Upper lobe of right lung (tissue), 1 donor: ENCODE data around the gene ASIC1. TPM values are rescaled to one million over a fixed set of nuclear protein-coding genes. Genes with fewer than 3 reads are reported as not detected.

Source experiments
- ATAC-seq: fragments of 200-7000 bp; cut with Tn5 transposase; one replicate; pipeline ENCODE4 v1.9.1; 2020; ENCODE audit warnings: mild to moderate bottlenecking, moderate library complexity
- DNase-seq: peaks from one replicate; pipeline ENCODE4 v3.0.0-alpha.2; 2020
- H3K27ac ChIP-seq: fragments of 200-600 bp; one replicate; pipeline ENCODE4 v1.8.0; 2022
- H3K27me3 ChIP-seq: fragments of 200-600 bp; one replicate; pipeline ENCODE4 v1.8.0; 2022; ENCODE audit warnings: mild to moderate bottlenecking
- H3K36me3 ChIP-seq: fragments of 200-600 bp; one replicate; pipeline ENCODE4 v1.8.0; 2022
- H3K4me1 ChIP-seq: fragments of 200-600 bp; one replicate; pipeline ENCODE4 v1.8.0; 2022
- H3K4me3 ChIP-seq: fragments of 200-600 bp; one replicate; pipeline ENCODE4 v1.8.0; 2022; ENCODE audit warnings: mild to moderate bottlenecking
- H3K9me3 ChIP-seq: fragments of 200-600 bp; one replicate; pipeline ENCODE4 v1.8.0; 2022
- CTCF ChIP-seq: fragments of 200-600 bp; IDR thresholded peaks from one replicate; pipeline ENCODE4 v1.8.0; 2022; ENCODE audit warnings: antibody characterized with exemption
- intact Hi-C: fragments of 100-400 bp; cut with DNase I; formaldehyde crosslinking; loops from one replicate; pipeline ENCODE4 v1.11.0; 2022
- total RNA-seq: library from RNA; stranded (reverse); fragmentation: NEBNext Ultra II Directional; extraction: Animal tissue kit (Norgen Biotek cat#: 25700); gene quantifications from one replicate; pipeline ENCODE4 v1.2.1, GENCODE V29; 2021
- donor health status: DM: no; HTN: yes; CAD: no; lungs with severe emphysema.

Gene ASIC1
- total RNA-seq, 1 donor from 2014 or later: 0.35 TPM

GRCh38 chr12:50111395-50111692 is 53.9 kb downstream of the ASIC1 start:
- H3K27me3 ChIP-seq: no peaks in the 10 kb centered on the region
- no peak for ATAC-seq
- H3K27ac ChIP-seq: peak overlapping the region; percentile 82
- H3K4me3 ChIP-seq: peak overlapping the region; percentile 36
- intact Hi-C loops: no loop called here
- H3K9me3 ChIP-seq: no peaks in the 10 kb centered on the region
- H3K36me3 ChIP-seq: peaks cover 17% of the 10 kb centered on the region
- peaks cover 38% of the 10 kb centered on the region for H3K4me1 ChIP-seq
- TF ChIP-seq CTCF: no peak
- no peak for DNase-seq

- DNase-seq: peak; percentile 99
- H3K4me3 ChIP-seq: peak within 1 kb of the TSS; percentile 76
- H3K36me3 ChIP-seq: peaks cover 22% of the 10 kb centered on the region
- peak; percentile 92 for TF ChIP-seq CTCF
- H3K27me3 ChIP-seq: no peaks in the 10 kb centered on the region
- peak; percentile 92 for ATAC-seq
- peaks cover 43% of the 10 kb centered on the region for H3K4me1 ChIP-seq
- intact Hi-C loops: no loop called here
- peak within 1 kb of the TSS; percentile 96 for H3K27ac ChIP-seq
- H3K9me3 ChIP-seq: no peaks in the 10 kb centered on the region
These were observed 54.5 kb downstream of the ASIC1 start, which contains the start of gene COX14 for GRCh38 chr12:50111693-50112455. Gene COX14, plus strand, starts transcription at chr12:50112236. Its CDS starts 7,808 bp downstream, at chr12:50120044.

- H3K36me3 ChIP-seq: peaks cover 27% of the 10 kb centered on the region
- intact Hi-C loops: no loop called here
- H3K27me3 ChIP-seq: no peaks in the 10 kb centered on the region
- TF ChIP-seq CTCF: no peak
- peaks cover 46% of the 10 kb centered on the region for H3K4me1 ChIP-seq
- ATAC-seq (peak; percentile 1), DNase-seq (no peak)
- H3K9me3 ChIP-seq: no peaks in the 10 kb centered on the region
- peak overlapping the region; percentile 76 for H3K4me3 ChIP-seq
- peak overlapping the region; percentile 96 for H3K27ac ChIP-seq
These were observed 55.2 kb downstream of the ASIC1 start for GRCh38 chr12:50112456-50113218.

GRCh38 chr12:50117057-50117622 is 59.7 kb downstream of the ASIC1 start:
- Histone ChIP-seq H3K27me3 (no peaks in the 10 kb centered on the region), H3K36me3 (peaks cover 65% of the 10 kb centered on the region), H3K4me1 (peaks cover 25% of the 10 kb centered on the region), H3K27ac (peak overlapping the region; percentile 55), H3K9me3 (no peaks in the 10 kb centered on the region), H3K4me3 (no peak overlapping the region)
- intact Hi-C loops: no loop called here
- peak; percentile 79 for ATAC-seq
- peak; percentile 72 for DNase-seq
- no peak for TF ChIP-seq CTCF

- no peak for ATAC-seq
- no peak overlapping the region for H3K4me3 ChIP-seq
- H3K27me3 ChIP-seq: no peaks in the 10 kb centered on the region
- DNase-seq: no peak
- no peak for TF ChIP-seq CTCF
- H3K9me3 ChIP-seq: no peaks in the 10 kb centered on the region
- no peak overlapping the region for H3K27ac ChIP-seq
- peaks cover 82% of the 10 kb centered on the region for H3K36me3 ChIP-seq
- H3K4me1 ChIP-seq: peaks cover 12% of the 10 kb centered on the region
- intact Hi-C loops: no loop called here
These were observed 62.0 kb downstream of the ASIC1 start for GRCh38 chr12:50119387-50119786.
